Smooth muscle cell (in vitro differentiated cells): ENCODE data around the gene CACUL1. TPM values are rescaled to one million over a fixed set of nuclear protein-coding genes. Genes with fewer than 3 reads are reported as not detected.

Experiments used
- DNase-seq: peaks from one replicate; lab custom pipeline; 2025; ENCODE audit not compliant: unreplicated experiment; lab: John Stamatoyannopoulos, UW
- H2AFZ ChIP-seq: fragments of 200-600 bp; sonication (generic); 2 replicates; pipeline ENCODE4 v1.6.0; 2016; ENCODE audit warnings: antibody characterized with exemption, low read depth, mild to moderate bottlenecking
- H3F3A ChIP-seq: fragments of 200-600 bp; sonication (generic); 2 replicates; pipeline ENCODE4 v1.6.0; 2017; ENCODE audit warnings: antibody characterized with exemption, low read depth
- H3K27ac ChIP-seq: fragments of 200-600 bp; sonication (generic); 2 replicates; pipeline ENCODE4 v1.5.1; 2016; ENCODE audit warnings: low read depth, mild to moderate bottlenecking
- H3K27me3 ChIP-seq: fragments of 200-600 bp; sonication (generic); 2 replicates; pipeline ENCODE4 v1.6.1; 2016; ENCODE audit warnings: low read depth, mild to moderate bottlenecking
- H3K36me3 ChIP-seq: fragments of 200-600 bp; sonication (generic); 2 replicates; pipeline ENCODE4 v1.5.1; 2016; ENCODE audit warnings: low read depth
- H3K4me1 ChIP-seq: fragments of 200-600 bp; sonication (generic); 2 replicates; pipeline ENCODE4 v1.5.1; 2016; ENCODE audit warnings: low read depth
- H3K4me2 ChIP-seq: fragments of 200-600 bp; sonication (generic); 2 replicates; pipeline ENCODE4 v1.6.0; 2016; ENCODE audit warnings: mild to moderate bottlenecking
- H3K4me3 ChIP-seq: fragments of 200-600 bp; sonication (generic); 2 replicates; pipeline ENCODE4 v1.5.1; 2016; ENCODE audit warnings: mild to moderate bottlenecking
- H3K79me2 ChIP-seq: fragments of 200-600 bp; sonication (generic); 2 replicates; pipeline ENCODE4 v1.6.0; 2016; ENCODE audit warnings: low read depth, mild to moderate bottlenecking
- H3K9ac ChIP-seq: fragments of 200-600 bp; sonication (generic); 2 replicates; pipeline ENCODE4 v1.6.0; 2016; ENCODE audit warnings: low read depth
- H3K9me3 ChIP-seq: fragments of 200-600 bp; sonication (generic); replicated peaks from 2 replicates; pipeline ENCODE4 v1.5.1; 2016; ENCODE audit warnings: low read depth
- H4K20me1 ChIP-seq: fragments of 200-600 bp; sonication (generic); 2 replicates; pipeline ENCODE4 v1.6.0; 2016; ENCODE audit warnings: low read depth
- CTCF ChIP-seq: fragments of 200-600 bp; sonication (generic); IDR thresholded peaks from 2 replicates; pipeline ENCODE4 v1.5.1; 2017; ENCODE audit warnings: borderline replicate concordance, mild to moderate bottlenecking, antibody characterized with exemption; ENCODE audit not compliant: insufficient read depth, poor library complexity, severe bottlenecking
- WGBS: methylation state at CpG from one replicate; pipeline ENCODE4 v1.1.7; 2016; ENCODE audit warnings: low lambda C conversion rate; 5-methylcytosine and 5-hydroxymethylcytosine counted together
- polyA plus RNA-seq: library from polyadenylated mRNA; unstranded; fragments of >200 nt; fragmentation: Nextera tagmentation; extraction: Ambion mirVana; gene quantifications from 2 replicates; pipeline ENCODE4 v1.2.1, GENCODE V29; 2016
- total RNA-seq: library from RNA; depleted of rRNA; stranded (reverse); fragments of >200 nt; gene quantifications from 2 replicates; pipeline ENCODE4 v1.2.3, GENCODE V29; 2014

CACUL1 gene
- total and polyA plus RNA-seq, 2 experiments from 2014 or later, result 24.8 to 25.6 TPM

- peaks cover 27% of the 10 kb centered on the region for H3K27me3 ChIP-seq
- no peaks in the 10 kb centered on the region for H3K4me1 ChIP-seq
- H3K9me3 ChIP-seq, result no peaks in the 10 kb centered on the region
- 73% methylated on average over 7 of the region's 7 CpGs for WGBS
- no peaks in the 10 kb centered on the region for H4K20me1 ChIP-seq
- H3K4me3 ChIP-seq, result no peak overlapping the region
- H3K27ac ChIP-seq, result no peak overlapping the region
- no peaks in the 10 kb centered on the region for H3K36me3 ChIP-seq
- no peaks in the 10 kb centered on the region for H3K79me2 ChIP-seq
- H2AFZ ChIP-seq, result no peak overlapping the region
- no peak for TF ChIP-seq CTCF
- no peak overlapping the region for H3K4me2 ChIP-seq
- no peaks in the 10 kb centered on the region for H3F3A ChIP-seq
- no peak for DNase-seq
- H3K9ac ChIP-seq, result no peak overlapping the region
Observed at GRCh38 chr10:118633786-118634185, 121.0 kb downstream of the CACUL1 start.

DNA sequence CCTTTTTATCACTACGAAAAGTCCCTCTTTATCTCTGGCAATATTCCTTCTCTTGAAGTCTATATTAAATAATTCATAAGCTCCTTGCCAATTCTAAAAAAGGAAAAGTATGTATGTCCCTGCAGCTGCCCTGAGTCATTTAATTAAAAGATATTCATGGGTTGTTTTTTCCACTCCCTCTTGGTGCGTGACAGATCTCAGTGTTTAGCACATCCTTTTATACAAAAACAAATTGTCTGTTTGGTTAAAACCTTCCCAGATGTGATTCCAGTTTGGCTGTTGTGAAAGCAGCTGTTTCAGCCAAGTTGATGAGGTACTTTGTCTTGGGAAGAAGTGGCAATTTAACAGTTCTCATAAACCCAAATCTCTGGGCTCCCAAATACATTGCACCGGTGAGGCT lies 125.6 kb downstream of the CACUL1 start:
- H3K27me3 ChIP-seq, result peaks cover 41% of the 10 kb centered on the region
- no peak for DNase-seq
- no peaks in the 10 kb centered on the region for H3K79me2 ChIP-seq
- H3K4me1 ChIP-seq, result no peaks in the 10 kb centered on the region
- no peak overlapping the region for H2AFZ ChIP-seq
- H3K36me3 ChIP-seq, result no peaks in the 10 kb centered on the region
- H3K27ac ChIP-seq, result no peak overlapping the region
- no peak overlapping the region for H3K4me2 ChIP-seq
- H3K9me3 ChIP-seq, result no peaks in the 10 kb centered on the region
- no peak overlapping the region for H3K9ac ChIP-seq
- WGBS, result 81% methylated on average over 3 of the region's 3 CpGs
- no peaks in the 10 kb centered on the region for H3F3A ChIP-seq
- TF ChIP-seq CTCF, result no peak
- H3K4me3 ChIP-seq, result no peak overlapping the region
- H4K20me1 ChIP-seq, result no peaks in the 10 kb centered on the region

DNA sequence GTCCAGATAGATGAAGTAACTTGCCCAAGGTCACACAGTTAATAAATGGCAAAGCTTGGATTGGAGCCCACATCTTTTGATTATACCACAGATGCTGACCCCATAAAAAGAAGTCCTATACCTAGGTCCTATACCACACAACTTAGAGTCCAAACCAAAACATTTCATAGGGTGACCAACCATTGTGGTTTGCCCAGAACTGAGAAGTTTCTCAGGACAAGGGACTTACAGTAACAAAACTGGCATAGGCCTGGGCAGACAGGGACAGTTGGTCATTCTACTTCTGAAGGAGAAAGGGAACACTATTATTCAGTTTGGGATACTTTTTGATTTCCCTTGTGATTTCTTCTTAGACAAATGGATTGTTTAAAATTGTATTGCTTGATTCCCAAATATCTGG lies 126.4 kb downstream of the CACUL1 start:
- Histone ChIP-seq H3K27me3 (peaks cover 50% of the 10 kb centered on the region), H3K4me3 (no peak overlapping the region), H3K9me3 (no peaks in the 10 kb centered on the region), H3K4me2 (no peak overlapping the region), H3K79me2 (no peaks in the 10 kb centered on the region), H3K9ac (no peak overlapping the region), H4K20me1 (no peaks in the 10 kb centered on the region), H3K36me3 (no peaks in the 10 kb centered on the region), H2AFZ (no peak overlapping the region), H3F3A (no peaks in the 10 kb centered on the region), H3K27ac (no peak overlapping the region), H3K4me1 (no peaks in the 10 kb centered on the region)
- no peak for TF ChIP-seq CTCF
- no peak for DNase-seq

- Histone ChIP-seq H3K27me3 (peaks cover 42% of the 10 kb centered on the region), H4K20me1 (no peaks in the 10 kb centered on the region), H3K9me3 (no peaks in the 10 kb centered on the region), H3K36me3 (no peaks in the 10 kb centered on the region), H3K4me2 (no peak overlapping the region), H3F3A (no peaks in the 10 kb centered on the region), H3K27ac (no peak overlapping the region), H3K9ac (no peak overlapping the region), H3K4me1 (no peaks in the 10 kb centered on the region), H3K4me3 (no peak overlapping the region), H2AFZ (no peak overlapping the region), H3K79me2 (no peaks in the 10 kb centered on the region)
- WGBS, result 78% methylated on average over 3 of the region's 3 CpGs
- TF ChIP-seq CTCF, result peak; percentile 23
- no peak for DNase-seq
Observed at GRCh38 chr10:118626953-118627352, 127.8 kb downstream of the CACUL1 start.
